H1 (cell line): Measurements from ENCODE around the gene CTIF. TPM values are rescaled to one million over a fixed set of nuclear protein-coding genes. Genes with fewer than 3 reads are reported as not detected.

Experiments used
- CTCF ChIA-PET: fragments of 300-600 bp; sonication (Branson Sonifier 250); formaldehyde crosslinking; loops from one replicate; lab custom pipeline; 2021; ENCODE audit not compliant: partially characterized antibody; lab: Charles Lee
- POLR2A ChIA-PET: fragments of 300-600 bp; sonication (Branson Sonifier 250); formaldehyde crosslinking; loops from one replicate; lab custom pipeline; 2021; ENCODE audit warnings: inconsistent platforms; ENCODE audit not compliant: partially characterized antibody; lab: Charles Lee
- DNase-seq, 2 experiments: peaks; one replicate each; pipeline versions ENCODE4 v3.0.0 to v3.0.0-alpha.2; 2010 to 2022; ENCODE audit warnings: low spot score in 2 of 2, low read depth in 1 of 2, mixed read lengths in 1 of 2
- FAIRE-seq: peaks from 2 replicates; lab custom pipeline; 2011; peaks lifted over from hg19 to GRCh38; lab: Jason Lieb, UNC
- H2AFZ ChIP-seq: 2 replicates; pipeline ENCODE4 v1.8.1; 2012; ENCODE audit warnings: low read length, inconsistent platforms
- H2AK5ac ChIP-seq: 2 replicates; pipeline ENCODE4 v1.6.1; 2013; ENCODE audit warnings: low read depth, low read length
- H2BK120ac ChIP-seq: replicated peaks from 2 replicates; pipeline ENCODE3; 2013; ENCODE audit warnings: low read depth, low read length, inconsistent platforms
- H2BK12ac ChIP-seq: 2 replicates; pipeline ENCODE4 v1.6.1; 2013; ENCODE audit warnings: low read depth, low read length
- H2BK15ac ChIP-seq: 2 replicates; pipeline ENCODE4 v1.6.1; 2013; ENCODE audit warnings: low read length
- H2BK20ac ChIP-seq: 2 replicates; pipeline ENCODE4 v1.6.1; 2013; ENCODE audit warnings: low read length
- H2BK5ac ChIP-seq: 2 replicates; pipeline ENCODE4 v1.6.1; 2013; ENCODE audit warnings: low read depth, low read length
- H3K14ac ChIP-seq: 2 replicates; pipeline ENCODE4 v1.6.1; 2013; ENCODE audit warnings: inconsistent platforms; ENCODE audit not compliant: insufficient read length
- H3K18ac ChIP-seq: 2 replicates; pipeline ENCODE4 v1.6.1; 2013; ENCODE audit warnings: low read length; ENCODE audit errors: extremely low read depth
- H3K23ac ChIP-seq: 2 replicates; pipeline ENCODE4 v1.6.1; 2013; ENCODE audit warnings: inconsistent platforms; ENCODE audit not compliant: insufficient read length
- H3K23me2 ChIP-seq: 2 replicates; pipeline ENCODE4 v1.6.1; 2013; ENCODE audit warnings: low read depth, low read length
- H3K27ac ChIP-seq: 2 replicates; pipeline ENCODE4 v1.6.1; 2011; ENCODE audit warnings: low read depth, low read length, inconsistent platforms
- H3K27me3 ChIP-seq, 4 experiments: replicated peaks in 1 of 4; 1 replicate in 1 of 4; 2 replicates in 3 of 4; pipeline versions ENCODE4 v1.6.1 to v1.8.1; 2011 to 2013; ENCODE audit warnings: low read length in 3 of 4, mild to moderate bottlenecking in 3 of 4, inconsistent platforms in 2 of 4, mixed read lengths in 2 of 4, moderate library complexity in 1 of 4; ENCODE audit not compliant: control insufficient read depth in 3 of 4, insufficient read depth in 3 of 4; ENCODE audit errors: extremely low read depth in 1 of 4
- H3K36me3 ChIP-seq, 4 experiments: 2 replicates each; pipeline versions ENCODE4 v1.6.1 to v1.8.1; 2011 to 2013; ENCODE audit warnings: mild to moderate bottlenecking in 4 of 4, low read length in 3 of 4, moderate library complexity in 2 of 4, control low read depth in 1 of 4, inconsistent platforms in 1 of 4; ENCODE audit not compliant: insufficient read depth in 4 of 4, control insufficient read depth in 2 of 4
- H3K4ac ChIP-seq: replicated peaks from 2 replicates; pipeline ENCODE3; 2013; ENCODE audit warnings: low read length, low read depth, mixed read lengths, inconsistent platforms; ENCODE audit not compliant: insufficient read length
- H3K4me1 ChIP-seq, 4 experiments: replicated peaks in 1 of 4; 1 replicate in 1 of 4; 2 replicates in 3 of 4; pipeline versions ENCODE4 v1.6.1 to v1.8.1; 2011 to 2013; ENCODE audit warnings: low read length in 3 of 4, inconsistent platforms in 2 of 4, mixed read lengths in 1 of 4; ENCODE audit not compliant: insufficient read depth in 4 of 4, control insufficient read depth in 3 of 4
- H3K4me2 ChIP-seq, 2 experiments: 2 replicates each; pipeline versions ENCODE4 v1.6.1 to v1.8.1; 2011 to 2013; ENCODE audit warnings: low read depth in 2 of 2, low read length in 2 of 2, control low read depth in 1 of 2, inconsistent platforms in 1 of 2, mild to moderate bottlenecking in 1 of 2; ENCODE audit not compliant: insufficient read depth in 1 of 2
- H3K4me3 ChIP-seq, 4 experiments: fragments of 200-600, 300-600 bp in 1 of 4; sonication (generic), shearing (Covaris generic), sonication (Bioruptor Twin) in 1 of 4; 2 replicates each; pipeline versions ENCODE4 v1.5.1 to v1.8.1; 2011 to 2016; ENCODE audit warnings: low read length in 4 of 4, low read depth in 3 of 4, control low read depth in 2 of 4, inconsistent platforms in 2 of 4, mild to moderate bottlenecking in 2 of 4, mixed read lengths in 1 of 4, moderate library complexity in 1 of 4; ENCODE audit not compliant: insufficient read depth in 2 of 4; ENCODE audit errors: extremely low read depth in 1 of 4
- H3K56ac ChIP-seq: replicated peaks from 2 replicates; pipeline ENCODE3; 2013; ENCODE audit warnings: low read depth, mild to moderate bottlenecking, mixed read lengths, low read length, inconsistent platforms; ENCODE audit not compliant: insufficient read length
- H3K79me1 ChIP-seq: 2 replicates; pipeline ENCODE4 v1.6.1; 2013; ENCODE audit warnings: low read depth, low read length, control low read depth
- H3K79me2 ChIP-seq, 2 experiments: 2 replicates each; pipeline versions ENCODE4 v1.6.1 to v1.8.1; 2012 to 2013; ENCODE audit warnings: low read length in 2 of 2, mild to moderate bottlenecking in 2 of 2, inconsistent platforms in 1 of 2; ENCODE audit not compliant: insufficient read depth in 2 of 2, control insufficient read depth in 1 of 2
- H3K9ac ChIP-seq, 4 experiments: replicated peaks in 1 of 4; 1 replicate in 1 of 4; 2 replicates in 3 of 4; pipeline versions ENCODE4 v1.6.1 to v1.8.1; 2011 to 2013; ENCODE audit warnings: low read depth in 3 of 4, low read length in 3 of 4, control low read depth in 2 of 4, mild to moderate bottlenecking in 2 of 4, moderate library complexity in 2 of 4, inconsistent platforms in 1 of 4; ENCODE audit errors: extremely low read depth in 1 of 4
- H3K9me3 ChIP-seq, 2 experiments: 2 replicates each; pipeline versions ENCODE4 v1.6.1 to v1.8.1; 2012 to 2013; ENCODE audit warnings: mild to moderate bottlenecking in 2 of 2, moderate library complexity in 2 of 2, control low read depth in 1 of 2, inconsistent platforms in 1 of 2, low read depth in 1 of 2, low read length in 1 of 2, mixed read lengths in 1 of 2; ENCODE audit not compliant: insufficient read depth in 2 of 2
- H4K20me1 ChIP-seq, 2 experiments: replicated peaks in 1 of 2; 2 replicates each; pipeline versions ENCODE3 to v1.8.1; 2011 to 2013; ENCODE audit warnings: inconsistent platforms in 2 of 2, low read length in 2 of 2, mild to moderate bottlenecking in 1 of 2; ENCODE audit not compliant: insufficient read depth in 2 of 2, control insufficient read depth in 1 of 2
- H4K5ac ChIP-seq: 2 replicates; pipeline ENCODE4 v1.6.1; 2013; ENCODE audit warnings: low read length, low read depth, mixed read lengths, inconsistent platforms; ENCODE audit not compliant: insufficient read length
- H4K8ac ChIP-seq: 2 replicates; pipeline ENCODE4 v1.8.0; 2013; ENCODE audit warnings: mild to moderate bottlenecking, moderate library complexity, low read length, inconsistent platforms; ENCODE audit not compliant: insufficient read depth; ENCODE audit errors: extremely low read depth
- H4K91ac ChIP-seq: replicated peaks from 2 replicates; pipeline ENCODE3; 2013; ENCODE audit warnings: low read length, mixed read lengths, inconsistent platforms; ENCODE audit not compliant: insufficient read length
- ASH2L ChIP-seq: fragments of 200-600, 300-600 bp; sonication (generic); IDR thresholded peaks from one replicate; pipeline ENCODE4 v1.7.1; 2017; ENCODE audit warnings: low read length
- BRCA1 ChIP-seq: IDR thresholded peaks from 2 replicates; pipeline ENCODE4 v1.6.1; 2012; ENCODE audit warnings: low read depth, low read length, improper control_type of control experiment
- EZH2 ChIP-seq: fragments of 200-600 bp; sonication (generic); IDR thresholded peaks from 2 replicates; pipeline ENCODE4 v1.7.1; 2012; ENCODE audit warnings: low read depth, mild to moderate bottlenecking, moderate library complexity, low read length, inconsistent platforms; ENCODE audit not compliant: severe bottlenecking
- GTF2F1 ChIP-seq: IDR thresholded peaks from 2 replicates; pipeline ENCODE4 v1.6.1; 2012; ENCODE audit warnings: low read depth, low read length, improper control_type of control experiment, borderline replicate concordance
- KDM1A ChIP-seq: fragments of 200-600, 300-600 bp; sonication (generic); IDR thresholded peaks from 2 replicates; pipeline ENCODE4 v1.7.1; 2016; ENCODE audit warnings: mild to moderate bottlenecking, low read length, borderline replicate concordance
- NANOG ChIP-seq: IDR thresholded peaks from 2 replicates; pipeline ENCODE4 v1.6.1; 2011; ENCODE audit warnings: low read length, low read depth, mild to moderate bottlenecking, inconsistent platforms; ENCODE audit not compliant: insufficient read depth, poor library complexity, severe bottlenecking
- RAD21 ChIP-seq, 2 experiments: IDR thresholded peaks in 1 of 2; conservative IDR thresholded peaks in 1 of 2; 2 replicates each; pipeline ENCODE4 v1.6.1; 2011; ENCODE audit warnings: low read depth in 2 of 2, low read length in 2 of 2, improper control_type of control experiment in 1 of 2, inconsistent platforms in 1 of 2, mild to moderate bottlenecking in 1 of 2, moderate library complexity in 1 of 2
- SAP30 ChIP-seq: fragments of 300-600 bp; sonication (generic); IDR thresholded peaks from 2 replicates; pipeline ENCODE4 v1.7.1; 2012; ENCODE audit warnings: low read length, moderate library complexity, mild to moderate bottlenecking, inconsistent platforms; ENCODE audit not compliant: insufficient read depth, insufficient replicate concordance
- SIX5 ChIP-seq: IDR thresholded peaks from 2 replicates; pipeline ENCODE4 v1.6.1; 2011; ENCODE audit warnings: mild to moderate bottlenecking, low read depth, low read length
- SRF ChIP-seq: IDR thresholded peaks from 2 replicates; pipeline ENCODE4 v1.6.1; 2011; ENCODE audit warnings: mild to moderate bottlenecking, low read depth, low read length, moderate library complexity
- WGBS, 2 experiments: shearing (Covaris generic) in 1 of 2; methylation state at CpG; one replicate each; pipeline versions ENCODE4 v1.1.6 to v1.1.7; 2013 to 2015; ENCODE audit warnings: low lambda C conversion rate in 2 of 2, mixed read lengths in 2 of 2, inconsistent platforms in 1 of 2, low coverage in 1 of 2, missing lambda C conversion rate in 1 of 2; ENCODE audit not compliant: insufficient replicate concordance in 2 of 2, insufficient coverage in 1 of 2, insufficient read length in 1 of 2; ENCODE audit errors: extremely low coverage in 1 of 2, missing lambda C conversion rate in 1 of 2; 5-methylcytosine and 5-hydroxymethylcytosine counted together
- polyA plus RNA-seq, 7 experiments: library from polyadenylated mRNA; depleted of rRNA in 3 of 7; stranded (reverse) in 5 of 7; unstranded in 2 of 7; fragments of >200 nt in 5 of 7; fragments of 200-250 nt in 2 of 7; gene quantifications; 1 replicate in 5 of 7; 2 replicates in 1 of 7; 4 replicates in 1 of 7; pipeline versions ENCODE4 v1.2.1 to v1.2.3, GENCODE V29; 2011 to 2013; ENCODE audit warnings: missing spikeins in 2 of 7, mixed read lengths in 2 of 7
- total RNA-seq: library from RNA; stranded (reverse); fragmentation: NEBNext Ultra II Directional; extraction: Animal tissue kit (Norgen Biotek cat#: 25700); gene quantifications from 2 replicates; pipeline ENCODE4 v1.2.1, GENCODE V29; 2021
- TF ChIP-seq, protein P1 (sequence below): IDR thresholded peaks from 2 replicates; pipeline ENCODE4 v1.6.1; 2012; ENCODE audit warnings: inconsistent platforms

CTIF gene
- total and polyA plus RNA-seq, 2 of the 8 experiments (the other 6 are each of a cell fraction or from before 2014, with no cell fraction given) = 9.0 to 17.8 TPM

DNA sequence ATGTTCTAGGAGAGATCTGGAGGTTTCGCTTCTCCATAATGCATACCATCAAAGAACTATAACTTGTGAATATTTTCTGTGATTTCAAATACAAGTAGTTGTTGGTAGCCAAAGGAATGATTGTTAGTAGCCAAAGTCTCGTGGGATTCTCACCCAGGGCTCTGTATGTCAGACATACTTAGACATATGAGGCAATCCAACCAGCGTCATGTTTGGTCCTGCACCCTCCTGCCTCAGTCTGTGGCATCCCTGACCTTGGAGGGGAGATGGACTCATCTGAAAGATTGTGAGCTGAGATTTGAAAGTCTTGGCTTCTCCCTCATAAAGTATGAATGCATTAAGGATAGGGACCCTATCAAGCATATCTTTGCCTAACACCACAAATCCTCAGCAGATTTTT, 81.2 kb downstream of the CTIF start:
- no peak overlapping the region for H4K91ac ChIP-seq
- H2AK5ac ChIP-seq = no peak overlapping the region
- no peak overlapping the region for H2BK5ac ChIP-seq
- H2BK20ac ChIP-seq = no peak overlapping the region
- no peak overlapping the region for H2BK120ac ChIP-seq
- no peak overlapping the region for H3K4ac ChIP-seq
- H3K23ac ChIP-seq = no peak overlapping the region
- WGBS, 2 experiments = 87% methylated on average over 3 of the region's 3 CpGs; no CpG with 5 or more reads in 1 of the 2 experiments
- H3K27ac ChIP-seq = no peak overlapping the region
- H2AFZ ChIP-seq = no peak overlapping the region
- H3K27me3 ChIP-seq = no peaks in the 10 kb centered on the region
- H2BK12ac ChIP-seq = no peak overlapping the region
- H4K8ac ChIP-seq = no peak overlapping the region
- H3K4me2 ChIP-seq = no peak overlapping the region
- no peak overlapping the region for H3K14ac ChIP-seq
- no peak overlapping the region for H4K5ac ChIP-seq
- H3K36me3 ChIP-seq = no peaks in the 10 kb centered on the region; a peak in 1 of 8 replicates
- DNase-seq (no peak), FAIRE-seq (no peak)
- ChIA-PET POLR2A (interaction anchor here (1.0 to 1.5 kb wide), 3 partner anchors 15 to 147 kb away, joined by 3 to 4 read pairs (median 4); no protein-coding TSS in a partner anchor), CTCF (interaction anchor here (1.0 to 4.7 kb wide), 8 partner anchors 8 to 694 kb away, joined by 3 to 39 read pairs (median 5); no protein-coding TSS in a partner anchor)
- H3K79me2 ChIP-seq = no peaks in the 10 kb centered on the region; a peak in 1 of 4 replicates
- H3K4me1 ChIP-seq = peaks cover 0 to 10% (median 5%) of the 10 kb centered on the region in 4 experiments; a peak in 5 of 7 replicates
- H3K79me1 ChIP-seq = no peaks in the 10 kb centered on the region
- no peak overlapping the region for H3K56ac ChIP-seq
- H3K23me2 ChIP-seq = no peaks in the 10 kb centered on the region
- H3K4me3 ChIP-seq = no peak overlapping the region
- no peaks in the 10 kb centered on the region for H4K20me1 ChIP-seq
- H3K9me3 ChIP-seq = no peaks in the 10 kb centered on the region
- no peak overlapping the region for H3K9ac ChIP-seq
- no peak overlapping the region for H2BK15ac ChIP-seq
- no peak overlapping the region for H3K18ac ChIP-seq
- no peak for TF ChIP-seq SIX5
- no peak for TF ChIP-seq EZH2
- no peak for TF ChIP-seq SRF
- no peak for TF ChIP-seq RAD21 (IDR thresholded peaks at IDR 0.05 in 1 of 2, conservative IDR thresholded peaks at IDR 0.05 in 1 of 2; ENCODE audit: low read depth in 2 of 2, low read length in 2 of 2)
- TF ChIP-seq GTF2F1 = no peak
- TF ChIP-seq, protein P1, sequence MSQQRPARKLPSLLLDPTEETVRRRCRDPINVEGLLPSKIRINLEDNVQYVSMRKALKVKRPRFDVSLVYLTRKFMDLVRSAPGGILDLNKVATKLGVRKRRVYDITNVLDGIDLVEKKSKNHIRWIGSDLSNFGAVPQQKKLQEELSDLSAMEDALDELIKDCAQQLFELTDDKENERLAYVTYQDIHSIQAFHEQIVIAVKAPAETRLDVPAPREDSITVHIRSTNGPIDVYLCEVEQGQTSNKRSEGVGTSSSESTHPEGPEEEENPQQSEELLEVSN = no peak
- no peak for TF ChIP-seq NANOG
- no peak for TF ChIP-seq KDM1A
- TF ChIP-seq BRCA1 = no peak
- no peak for TF ChIP-seq SAP30
- TF ChIP-seq ASH2L = no peak
